Measurements from ENCODE around the gene REX1BD. TPM values are rescaled to one million over a fixed set of nuclear protein-coding genes. Genes with fewer than 3 reads are reported as not detected.
"Not testable (repeated sequence)": the region's sequence is repeated elsewhere in the genome, so short reads cannot be mapped to it uniquely, and the experiment has no call there.

REX1BD gene
- total RNA-seq, 1 experiment from 2014 or later: 100 TPM

DNA sequence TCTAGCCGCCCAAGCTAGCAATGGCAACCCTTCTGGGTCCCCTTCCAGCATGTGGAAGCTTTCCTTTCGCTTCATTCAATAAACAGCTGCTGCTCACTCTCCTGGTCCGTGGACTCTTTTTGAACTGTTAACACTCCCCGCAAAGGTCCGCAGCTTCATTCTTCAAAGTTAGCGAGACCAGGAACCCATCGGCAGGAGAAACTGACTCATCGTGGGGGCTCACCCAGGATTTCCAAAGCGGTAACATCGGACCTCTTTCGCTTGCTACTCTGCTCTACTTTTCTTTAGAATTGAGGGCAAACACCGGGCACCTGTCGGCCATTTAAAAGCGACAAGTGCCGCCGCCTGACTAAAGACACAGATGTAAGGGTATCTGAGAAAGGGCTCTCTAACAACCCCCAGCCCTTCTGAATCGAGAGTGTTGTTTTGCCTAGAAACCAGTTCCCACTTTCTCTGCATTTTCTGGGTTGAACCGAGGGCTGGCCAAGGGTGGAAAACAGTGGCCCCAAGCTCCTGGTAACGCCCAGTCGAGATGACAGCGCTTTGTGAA, 11.2 kb upstream of the REX1BD start:
- no peak for DNase-seq (ENCODE audit: low read depth)

DNA sequence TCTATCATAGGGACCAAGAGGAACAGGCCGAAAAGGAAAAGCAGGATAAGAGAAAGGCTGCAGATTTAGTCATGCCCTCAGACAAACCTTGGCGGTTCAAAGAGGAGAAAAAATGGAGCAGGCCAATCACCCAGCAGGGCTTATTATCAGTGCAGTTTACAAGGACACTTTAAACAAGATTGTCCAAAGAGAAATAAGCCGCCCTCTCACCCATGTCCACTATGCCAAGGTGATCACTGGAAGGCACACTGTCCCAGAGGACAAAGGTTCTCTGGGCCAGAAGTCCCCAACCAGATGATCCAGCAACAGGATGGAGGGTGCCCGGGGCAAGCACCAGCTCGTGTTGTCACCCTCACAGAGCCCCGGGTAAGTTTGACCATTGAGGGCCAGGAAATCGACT, 8.3 kb upstream of the REX1BD start:
- DNase-seq (ENCODE audit: low read depth): no peak

DNA sequence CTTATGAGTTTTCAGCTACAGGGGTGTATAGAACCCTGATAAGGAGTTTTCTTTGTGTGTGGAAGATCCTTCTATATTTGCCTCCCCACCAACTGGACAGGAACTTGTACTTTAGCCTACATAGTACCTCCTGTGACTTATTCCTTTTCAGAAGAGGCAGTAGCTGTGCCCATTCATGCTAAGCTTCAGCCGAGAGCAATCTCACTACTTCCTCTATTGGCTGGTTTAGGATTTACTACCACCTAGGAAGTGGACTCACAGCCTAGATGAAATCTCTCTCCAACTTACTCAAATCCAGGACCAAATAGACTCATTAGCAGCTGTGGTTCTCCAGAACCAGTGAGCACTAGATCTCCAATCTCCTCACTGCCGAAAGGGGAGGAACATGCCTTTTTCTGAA, 2.3 kb upstream of the REX1BD start:
- DNase-seq (ENCODE audit: low read depth): no peak

- DNase-seq (ENCODE audit: low read depth): no peak
Measured at GRCh38 chr19:18587561-18587960, 1.0 kb upstream of the REX1BD start.

DNA sequence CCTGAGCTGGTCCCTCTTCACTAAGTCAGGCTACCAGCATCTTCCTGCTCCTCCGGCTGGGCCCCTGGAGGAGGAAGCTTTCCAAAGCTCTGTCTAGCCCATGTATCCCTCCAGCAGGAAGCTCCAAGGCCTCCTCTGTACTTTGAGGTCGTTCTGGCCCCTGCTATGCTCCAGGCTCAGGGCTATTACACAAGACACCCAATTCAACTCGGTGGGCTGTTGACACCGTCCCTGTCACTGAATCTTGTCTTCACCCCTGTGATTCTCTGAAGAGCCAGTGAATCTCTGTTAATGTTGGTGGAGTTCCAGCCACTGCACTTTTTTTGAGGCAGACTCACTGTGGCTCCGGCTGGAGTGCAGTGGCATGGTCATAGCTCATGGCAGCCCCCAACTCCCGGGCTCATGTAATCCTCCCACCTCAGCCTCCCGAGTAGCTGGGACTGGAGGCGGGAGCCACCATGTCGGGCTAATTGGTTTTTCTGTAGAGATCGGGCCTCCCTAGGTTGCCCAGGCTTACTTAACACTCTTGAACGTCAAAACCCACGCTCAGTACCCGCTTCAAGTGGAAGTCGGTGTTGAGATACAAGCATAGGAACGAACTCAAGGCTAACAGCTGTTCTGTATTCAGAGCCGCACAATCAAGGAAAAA, 512 bp upstream of the REX1BD start:
- DNase-seq (ENCODE audit: low read depth): no peak

DNA sequence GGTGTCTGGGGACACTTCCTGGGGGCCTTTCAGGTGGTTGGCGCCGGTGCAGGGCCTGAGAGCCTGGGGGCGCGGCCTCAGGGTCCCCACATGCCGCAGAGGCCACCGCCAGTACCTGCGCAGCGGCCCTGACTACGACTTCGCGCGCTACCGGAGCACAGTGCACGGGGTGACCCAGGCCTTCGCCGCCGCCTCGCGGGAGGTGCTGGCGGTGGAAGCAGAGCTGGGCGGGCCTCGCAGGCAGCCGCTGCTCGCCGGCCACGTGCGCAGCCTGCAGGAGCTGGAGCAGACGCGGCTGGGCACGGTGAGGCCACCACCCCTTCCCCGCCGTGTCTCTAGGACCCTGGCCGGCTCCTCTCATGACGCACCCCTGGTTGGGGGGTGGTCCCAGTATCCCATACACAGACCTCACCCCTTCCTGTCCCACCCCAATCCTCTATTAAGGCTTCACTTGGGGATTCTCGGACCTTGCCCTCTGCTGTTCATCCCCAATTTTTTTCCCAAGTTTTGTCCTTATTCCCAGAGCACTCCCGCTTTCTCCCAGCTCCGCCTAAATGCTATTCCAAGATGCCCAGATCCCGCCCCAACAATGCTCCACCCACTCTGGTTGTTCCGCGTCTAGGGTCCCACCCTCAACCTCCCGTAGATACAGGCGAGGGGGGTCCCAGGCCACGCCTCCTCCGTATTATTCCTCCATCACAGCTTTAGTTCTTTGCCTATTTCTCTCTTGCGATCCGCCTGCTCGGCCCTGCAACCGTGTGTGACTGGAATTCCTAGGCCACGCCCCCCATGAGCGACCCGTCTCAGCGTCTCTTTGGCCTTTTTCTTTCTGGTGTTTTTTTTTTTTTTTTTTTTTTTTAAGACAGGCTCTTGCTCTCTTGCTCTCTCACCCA, 1.0 kb downstream of the REX1BD start:
- peak; percentile 51 for DNase-seq (ENCODE audit: low read depth)

DNA sequence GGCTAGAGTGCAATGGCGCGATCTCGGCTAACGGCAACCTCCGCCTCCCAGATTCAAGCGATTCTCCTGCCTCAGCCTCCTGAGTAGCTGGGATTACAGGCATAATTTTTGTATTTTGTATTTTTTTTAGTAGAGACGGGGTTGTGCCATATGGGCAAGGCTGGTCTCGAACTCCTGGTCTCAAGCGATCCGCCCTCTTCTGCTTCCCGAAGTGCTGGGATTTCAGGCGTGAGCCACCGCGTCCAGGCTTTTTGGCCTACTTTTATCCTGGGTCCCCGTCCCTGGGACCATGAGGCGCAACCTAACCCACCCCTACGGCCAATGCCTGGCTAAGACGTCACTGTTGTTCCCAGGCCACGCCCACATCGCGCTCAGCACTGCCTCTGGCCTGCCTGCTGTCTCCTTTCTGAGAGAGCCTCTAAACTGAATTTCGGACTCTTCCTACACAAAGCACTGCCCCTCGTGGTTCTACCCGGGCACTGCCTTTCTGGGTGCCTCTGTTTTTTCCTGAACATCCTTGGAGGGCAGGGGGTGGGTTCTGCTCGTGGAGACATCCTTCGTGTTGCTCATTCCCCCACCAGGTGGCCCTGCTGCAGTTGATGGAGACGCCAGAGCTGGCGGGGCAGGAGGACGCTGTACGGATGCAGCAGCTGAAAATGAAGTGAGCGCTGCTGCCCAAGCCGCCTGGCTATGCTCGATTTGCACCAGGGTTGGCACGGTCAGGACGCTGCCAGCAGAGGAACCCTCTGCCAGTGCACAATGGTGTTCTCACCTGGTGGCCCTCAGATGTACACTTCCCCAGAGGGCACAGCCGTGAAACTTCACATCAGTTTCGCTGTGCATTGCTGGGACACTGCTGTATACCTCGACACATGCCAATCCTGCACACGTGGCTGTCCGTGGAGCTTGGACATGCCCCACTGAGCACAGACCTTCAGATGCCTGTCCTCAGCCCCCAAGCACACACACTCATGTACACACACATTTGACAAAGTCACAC, 2.0 kb downstream of the REX1BD start:
- peak; percentile 39 for DNase-seq (ENCODE audit: low read depth)

GRCh38 chr19:18591735-18592385, 3.3 kb downstream of the REX1BD start:
- DNase-seq (ENCODE audit: low read depth): no peak

DNA sequence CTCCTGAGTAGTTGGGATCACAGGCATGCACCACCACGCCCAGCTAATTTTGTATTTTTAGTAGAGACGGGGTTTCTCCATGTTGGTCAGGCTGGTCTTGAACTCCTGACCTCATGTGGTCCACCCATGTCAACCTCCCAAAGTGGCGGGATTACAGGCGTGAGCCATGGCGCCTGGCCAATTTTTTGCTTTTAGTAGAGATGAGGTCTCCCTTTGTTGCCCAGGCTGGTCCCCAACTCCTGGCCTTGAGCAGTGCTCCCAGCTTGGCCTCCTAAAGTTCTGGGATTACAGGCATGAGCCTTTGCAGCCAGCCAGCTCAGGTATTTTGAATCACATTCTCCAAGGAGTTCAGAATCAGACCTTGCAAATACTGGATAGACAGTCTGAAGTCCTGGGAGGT, 4.1 kb downstream of the REX1BD start:
- not testable (repeated sequence) for DNase-seq (ENCODE audit: low read depth)

DNA sequence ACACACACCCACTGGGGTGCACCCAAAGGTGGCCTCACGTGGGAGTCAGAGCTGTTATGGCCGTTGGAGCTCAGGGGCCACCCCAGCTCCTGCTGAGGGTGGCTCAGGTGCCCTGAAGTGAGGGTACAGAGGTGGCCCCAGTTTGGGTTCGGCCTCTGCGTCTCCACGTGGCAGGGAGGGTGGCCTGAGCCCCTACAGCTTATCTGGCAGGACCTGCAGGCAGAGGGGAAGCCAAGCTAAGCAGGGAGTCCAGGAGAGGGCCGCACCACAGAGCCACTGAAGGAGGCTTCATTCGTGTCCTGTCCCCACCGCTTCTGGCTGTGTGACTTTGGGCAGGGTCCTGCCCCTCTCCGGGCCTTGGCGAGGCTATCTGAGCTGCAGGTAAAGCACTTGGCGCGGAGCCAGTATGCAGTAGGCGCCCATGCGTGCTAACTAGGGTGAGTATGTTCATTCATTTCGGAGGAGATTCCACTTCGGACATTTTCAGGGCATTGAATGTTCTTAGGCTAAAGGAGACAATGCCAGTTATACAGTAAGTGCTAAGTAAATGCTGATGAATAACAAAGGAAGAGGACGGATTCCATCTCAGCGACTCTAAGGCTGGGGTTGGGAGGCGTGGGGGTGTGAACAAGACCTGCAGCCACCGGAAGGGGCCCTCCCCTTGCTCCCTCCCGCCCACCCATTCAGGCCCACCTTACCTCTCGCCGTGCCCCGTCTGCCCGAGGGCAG, 4.9 kb downstream of the REX1BD start:
- DNase-seq (ENCODE audit: low read depth): no peak

GRCh38 chr19:18594096-18594823, 5.7 kb downstream of the REX1BD start:
- peak; percentile 36 for DNase-seq (ENCODE audit: low read depth)

GRCh38 chr19:18594824-18595373, 6.3 kb downstream of the REX1BD start:
- DNase-seq (ENCODE audit: low read depth): no peak

- DNase-seq (ENCODE audit: low read depth): no peak
Measured at GRCh38 chr19:18595475-18595874, 6.9 kb downstream of the REX1BD start.

- DNase-seq (ENCODE audit: low read depth): no peak
Measured at GRCh38 chr19:18596752-18597157, 8.2 kb downstream of the REX1BD start.

DNA sequence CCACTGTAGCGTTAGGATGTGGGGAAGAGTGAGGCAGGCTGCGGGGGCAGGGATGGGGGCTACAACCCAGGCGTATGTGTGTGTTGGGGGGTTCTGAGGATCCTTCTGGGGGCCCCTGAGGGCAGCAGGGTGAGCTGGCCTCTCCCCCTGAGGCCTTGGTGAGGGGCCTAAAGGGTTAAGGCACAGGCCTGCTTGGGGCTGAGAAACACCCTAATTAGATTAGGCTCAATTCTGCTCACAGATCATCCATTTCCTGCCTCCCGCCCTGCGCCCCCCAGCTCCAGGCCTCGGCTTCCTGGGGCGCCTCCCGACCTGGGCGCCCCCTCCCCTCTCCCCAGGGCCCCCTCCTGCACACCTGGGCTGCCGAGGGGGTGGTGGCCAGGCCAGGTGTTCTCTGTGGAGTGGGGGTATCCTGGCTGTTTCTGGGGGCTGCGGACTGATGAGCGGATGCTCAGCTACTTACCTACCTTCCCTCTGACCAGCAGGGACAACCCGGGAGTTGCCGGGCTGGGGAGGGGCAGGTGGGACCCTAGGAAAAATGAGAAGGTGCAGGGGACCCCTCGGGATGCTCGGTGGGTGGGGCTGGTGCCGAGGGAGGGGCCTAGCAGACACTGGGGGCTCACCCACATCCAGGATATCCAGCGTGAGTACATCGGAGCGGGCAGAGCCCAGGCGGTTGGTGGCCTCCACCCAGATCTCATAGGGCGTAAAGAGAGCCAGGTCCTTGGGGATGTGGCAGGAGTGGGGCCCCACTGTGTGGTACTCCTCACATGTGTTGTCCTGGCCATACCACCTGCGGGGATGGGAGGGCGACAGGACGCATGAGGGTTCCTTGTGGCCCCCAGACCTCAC, 9.4 kb downstream of the REX1BD start:
- DNase-seq (ENCODE audit: low read depth): no peak

DNA sequence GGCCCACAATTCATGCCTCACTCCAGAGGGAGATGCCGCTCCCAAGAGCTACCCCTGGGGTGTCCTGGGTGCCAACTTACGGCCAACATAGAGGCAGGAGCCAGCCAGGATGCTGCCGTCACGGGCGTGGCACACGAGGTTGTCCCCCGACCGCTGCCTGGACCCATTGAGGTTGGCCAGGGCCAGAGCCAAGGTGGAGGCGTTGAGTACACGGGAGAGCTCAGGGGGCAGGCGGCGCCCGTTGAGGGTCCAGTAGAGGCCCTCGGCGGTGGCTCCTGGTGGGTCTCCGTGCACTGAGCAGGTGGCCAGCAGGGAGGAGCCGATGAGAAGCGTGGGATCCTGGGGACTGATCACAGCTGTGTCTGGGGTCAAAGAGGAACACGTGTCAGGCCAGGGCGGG, 10.9 kb downstream of the REX1BD start:
- no peak for DNase-seq (ENCODE audit: low read depth)

DNA sequence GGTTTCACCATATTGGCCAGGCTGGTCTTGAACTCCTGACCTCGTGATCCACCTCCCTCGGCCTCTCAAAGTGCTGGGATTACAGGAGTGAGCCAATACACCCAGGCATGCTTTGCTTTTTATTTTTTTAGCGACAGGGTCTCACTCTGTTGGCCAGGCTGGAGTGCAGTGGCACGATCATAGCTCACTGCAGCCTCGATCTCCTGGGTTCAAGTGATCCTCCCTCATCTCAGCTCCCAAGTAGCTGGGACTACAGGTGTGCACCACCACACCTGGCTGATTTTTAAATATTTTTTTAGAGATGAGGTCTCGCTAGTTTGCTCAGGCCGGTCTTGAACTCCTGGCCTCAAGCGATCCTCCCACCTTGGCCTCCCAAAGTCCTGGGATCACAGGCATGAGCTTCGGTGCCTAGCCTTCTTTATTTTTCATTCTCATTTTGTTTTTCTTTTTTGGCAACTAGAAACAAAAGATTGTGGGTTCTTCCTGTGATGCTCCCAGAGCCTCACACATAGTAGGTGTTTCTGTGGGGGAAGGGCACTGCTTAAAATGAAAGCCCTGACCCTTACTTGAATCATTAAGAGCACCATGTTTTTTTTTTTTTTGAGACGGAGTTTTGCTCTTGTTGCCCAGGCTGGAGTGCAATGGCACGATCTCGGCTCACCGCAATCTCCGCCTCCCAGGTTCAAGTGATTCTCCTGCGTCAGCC, 12.2 kb downstream of the REX1BD start:
- DNase-seq (ENCODE audit: low read depth): not testable (repeated sequence)

GRCh38 chr19:18601875-18602274, 13.3 kb downstream of the REX1BD start:
- no peak for DNase-seq (ENCODE audit: low read depth)
